T-helper 2 cell (primary cell): ENCODE results near the gene MRPL57.
"Not testable (repeated sequence)": the region's sequence is repeated elsewhere in the genome, so short reads cannot be mapped to it uniquely, and the experiment has no call there.

Experiments used
- DNase-seq, 5 experiments: peaks; one replicate each; pipeline versions ENCODE4 v3.0.0 to v3.0.0-alpha.2; 2012 to 2022

Gene MRPL57

DNA sequence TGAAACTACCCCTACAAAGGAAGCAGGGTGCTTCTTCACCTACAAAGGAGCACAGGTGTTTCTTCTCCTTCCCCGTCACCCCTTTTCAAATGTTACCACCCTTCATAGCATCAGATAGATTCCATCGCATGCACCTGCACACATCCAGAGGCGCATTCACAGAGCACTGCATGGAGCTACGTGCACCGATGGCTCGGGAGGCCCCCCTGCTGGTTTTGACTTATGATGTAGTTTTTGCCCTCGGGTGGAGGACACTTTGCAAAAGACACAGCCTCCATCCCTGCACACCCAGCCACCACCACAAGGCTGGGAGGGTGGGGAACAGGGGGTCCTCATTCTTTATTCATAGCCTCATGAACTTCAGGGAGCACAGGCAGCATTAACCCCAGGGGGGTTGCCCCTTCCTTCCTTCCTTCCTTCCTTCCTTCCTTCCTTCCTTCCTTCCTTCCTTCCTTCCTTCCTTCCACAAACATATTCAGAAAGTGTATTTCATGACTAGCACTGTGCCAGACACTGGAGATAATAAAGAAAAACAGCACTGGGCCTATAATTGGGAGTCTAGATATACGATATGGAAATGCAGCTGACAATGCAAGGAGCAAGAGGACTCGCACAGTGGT is 21.3 kb downstream of the MRPL57 start:
- DNase-seq = not testable (repeated sequence)

DNA sequence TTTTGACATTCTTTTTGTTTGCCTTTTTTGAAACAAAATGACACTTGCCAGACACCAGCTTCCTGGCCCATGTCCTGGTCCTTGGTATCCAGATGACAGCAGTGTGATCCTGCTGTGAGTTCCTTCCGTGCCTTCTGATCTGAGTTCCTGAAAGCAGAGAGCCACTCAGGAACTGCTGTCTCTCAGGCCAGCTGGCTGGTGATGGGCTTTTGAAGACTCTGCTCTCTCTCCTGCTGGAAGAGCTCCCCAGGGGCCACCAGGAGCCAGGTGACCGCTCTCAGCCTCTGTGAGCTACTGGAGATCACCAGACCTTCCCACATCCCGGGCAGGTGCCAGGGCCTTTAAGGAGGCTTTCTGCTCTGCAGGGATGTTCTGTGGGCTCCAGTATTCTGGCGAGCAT is 21.9 kb downstream of the MRPL57 start:
- not testable (repeated sequence) for DNase-seq

DNA sequence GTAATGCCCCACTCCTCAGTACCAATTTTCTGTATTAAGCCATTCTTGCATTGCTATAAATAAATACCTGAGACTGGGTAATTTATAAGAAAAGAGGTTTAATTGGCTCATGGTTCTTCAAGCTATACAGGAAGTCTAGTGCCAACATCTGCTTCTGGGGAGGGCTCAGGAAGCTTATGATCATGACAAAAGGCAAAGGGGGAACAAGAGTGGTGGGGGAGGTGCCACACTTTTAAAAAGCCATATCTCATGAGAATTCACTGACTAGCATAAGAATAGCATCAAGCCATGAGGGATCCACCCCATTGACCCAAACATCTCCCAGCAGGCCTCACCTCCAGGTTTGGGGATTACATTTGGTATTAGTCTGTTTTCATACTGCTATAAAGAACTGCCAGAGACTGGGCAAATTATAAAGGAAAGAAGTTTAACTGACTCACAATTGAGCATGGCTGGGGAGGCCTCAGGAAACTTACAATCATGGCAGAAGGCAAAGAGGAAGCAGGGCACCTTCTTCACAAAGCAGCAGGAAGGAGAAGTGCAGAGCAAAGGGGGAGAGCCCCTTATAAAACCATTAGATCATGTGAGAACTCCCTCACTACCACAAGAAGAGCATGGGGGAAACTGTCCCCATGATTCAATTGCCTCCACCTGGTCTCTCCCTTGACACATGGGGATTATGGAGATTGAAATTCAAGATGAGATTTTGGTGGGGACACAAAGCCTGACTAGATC is 25.2 kb downstream of the MRPL57 start:
- DNase-seq = not testable (repeated sequence)

DNA sequence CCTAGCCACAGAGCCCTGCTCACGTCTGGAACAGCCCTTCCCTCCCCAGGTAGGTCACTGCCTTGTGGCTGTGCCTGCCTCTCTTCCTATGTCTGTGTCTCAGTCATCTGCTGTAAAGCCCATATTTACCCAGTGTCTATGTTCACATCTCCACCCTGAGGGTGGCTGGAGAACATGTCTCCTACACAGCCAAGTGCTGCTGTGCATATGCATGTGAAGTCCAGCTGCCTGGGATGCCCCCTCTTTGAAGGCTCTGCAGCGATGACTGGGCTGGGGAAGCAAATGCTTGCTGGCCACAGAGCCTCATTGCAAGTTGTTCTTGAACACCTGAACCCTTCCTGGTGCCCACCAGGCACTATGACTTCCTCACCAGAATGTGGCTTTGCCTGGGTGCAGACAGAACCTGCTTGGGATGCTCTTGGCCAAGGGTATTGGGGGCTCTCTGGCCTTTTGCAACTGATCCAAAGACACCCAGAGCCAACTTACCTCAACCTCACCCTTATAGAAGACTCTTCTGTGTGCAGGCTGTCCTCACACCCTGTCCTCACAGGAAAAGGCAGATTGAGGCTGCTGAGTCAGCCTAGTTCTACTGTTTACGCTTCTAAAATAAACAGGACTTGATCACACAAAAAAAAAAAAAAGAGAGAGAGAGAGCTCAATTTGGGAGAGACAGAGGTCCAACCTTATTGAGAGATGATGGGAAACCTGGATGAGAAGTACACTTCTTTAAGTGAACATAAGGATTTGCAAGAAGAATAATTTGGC is 26.5 kb downstream of the MRPL57 start:
- no peak for DNase-seq

DNA sequence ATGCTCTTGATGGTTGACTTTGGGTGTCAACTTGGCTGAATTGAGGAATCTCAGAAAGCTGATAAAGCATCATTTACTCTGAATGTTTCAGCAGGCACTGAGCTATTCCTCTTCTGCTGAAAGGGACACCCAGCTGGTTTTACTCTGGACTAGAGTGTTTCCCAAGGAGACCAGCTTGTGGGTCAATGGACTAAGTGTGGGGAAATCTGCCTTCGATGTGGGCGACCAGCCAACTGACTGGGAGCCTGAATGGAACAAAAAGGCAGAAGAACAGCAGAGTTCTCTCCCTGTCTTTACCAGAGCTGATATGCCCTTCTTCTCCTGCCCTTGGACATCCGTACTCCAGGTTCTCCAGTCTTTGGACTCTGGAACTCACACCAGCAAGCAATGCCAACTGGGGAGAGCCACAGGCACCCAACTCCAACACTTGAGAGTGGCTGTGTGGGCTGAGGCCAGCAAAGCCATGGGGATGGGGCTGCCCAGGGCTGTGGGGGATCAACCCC is 32.2 kb downstream of the MRPL57 start:
- no peak for DNase-seq

DNA sequence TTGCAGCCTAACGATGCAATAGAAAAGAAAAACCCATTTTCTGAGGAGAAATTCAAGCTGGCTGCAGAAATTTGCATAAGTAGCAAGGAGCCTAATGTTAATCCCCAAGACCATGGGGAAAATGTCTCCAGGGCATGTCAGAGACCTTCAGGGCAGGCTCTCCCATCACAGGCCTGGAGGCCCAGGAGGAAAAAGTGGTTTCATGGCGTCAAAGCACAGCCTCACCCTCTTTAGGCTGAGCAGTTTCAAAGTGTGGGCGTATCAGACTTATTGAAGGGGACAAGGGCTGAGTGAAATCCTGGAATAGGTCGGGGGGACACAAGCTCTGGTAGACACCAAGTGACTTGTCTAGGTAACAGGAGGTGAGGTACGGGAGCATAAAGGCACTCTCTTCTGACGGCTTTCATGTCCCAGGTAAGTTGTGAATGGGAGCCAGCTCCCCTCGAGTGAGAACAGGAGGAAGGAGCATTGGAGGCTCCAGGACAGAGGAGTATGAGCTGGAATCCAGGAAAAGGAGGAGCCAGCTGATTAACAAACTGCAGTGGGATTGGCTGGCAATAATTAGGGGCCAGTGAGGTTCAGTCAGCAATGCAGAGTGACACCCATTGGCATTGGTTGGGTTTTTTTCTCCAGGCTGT is 35.8 kb downstream of the MRPL57 start:
- DNase-seq = no peak

DNA sequence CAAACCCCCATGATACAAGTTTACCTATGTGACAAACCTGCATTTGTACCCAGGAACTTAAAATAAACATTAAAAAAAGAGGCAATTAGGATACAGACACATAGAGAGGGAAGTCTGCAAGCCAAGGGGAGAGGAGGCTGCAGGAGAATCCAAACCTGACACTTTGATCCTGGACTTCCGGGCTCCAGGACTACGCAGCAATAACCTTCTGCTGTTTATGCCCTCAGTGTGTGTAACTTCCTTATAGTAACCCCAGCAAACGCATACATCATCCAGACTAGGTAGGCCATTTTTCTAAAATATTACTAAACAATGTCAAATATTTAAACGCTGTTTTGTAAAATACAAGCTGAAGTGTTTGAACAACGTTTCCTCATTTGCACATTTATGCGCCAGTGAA is 39.0 kb downstream of the MRPL57 start:
- DNase-seq = not testable (repeated sequence)

DNA sequence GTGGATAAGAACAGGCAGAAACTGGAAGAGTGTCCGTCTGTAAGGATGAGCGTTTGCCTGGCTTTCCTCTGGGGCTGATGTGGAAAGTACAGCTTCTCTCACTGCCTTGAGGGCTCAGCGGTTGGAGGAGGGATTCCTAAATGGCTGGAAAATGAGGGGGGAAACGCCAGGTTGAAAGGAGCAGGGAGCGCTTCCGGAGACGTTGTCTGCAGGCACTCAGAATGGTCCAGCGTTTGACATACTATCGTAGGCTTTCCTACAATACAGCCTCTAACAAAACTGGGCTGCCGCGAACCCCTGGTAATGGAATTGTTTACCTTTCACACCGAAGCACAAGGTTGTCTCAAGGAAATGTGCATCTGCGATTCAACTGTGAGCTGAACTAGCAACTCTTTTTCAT is 39.9 kb downstream of the MRPL57 start:
- DNase-seq = no peak

DNA sequence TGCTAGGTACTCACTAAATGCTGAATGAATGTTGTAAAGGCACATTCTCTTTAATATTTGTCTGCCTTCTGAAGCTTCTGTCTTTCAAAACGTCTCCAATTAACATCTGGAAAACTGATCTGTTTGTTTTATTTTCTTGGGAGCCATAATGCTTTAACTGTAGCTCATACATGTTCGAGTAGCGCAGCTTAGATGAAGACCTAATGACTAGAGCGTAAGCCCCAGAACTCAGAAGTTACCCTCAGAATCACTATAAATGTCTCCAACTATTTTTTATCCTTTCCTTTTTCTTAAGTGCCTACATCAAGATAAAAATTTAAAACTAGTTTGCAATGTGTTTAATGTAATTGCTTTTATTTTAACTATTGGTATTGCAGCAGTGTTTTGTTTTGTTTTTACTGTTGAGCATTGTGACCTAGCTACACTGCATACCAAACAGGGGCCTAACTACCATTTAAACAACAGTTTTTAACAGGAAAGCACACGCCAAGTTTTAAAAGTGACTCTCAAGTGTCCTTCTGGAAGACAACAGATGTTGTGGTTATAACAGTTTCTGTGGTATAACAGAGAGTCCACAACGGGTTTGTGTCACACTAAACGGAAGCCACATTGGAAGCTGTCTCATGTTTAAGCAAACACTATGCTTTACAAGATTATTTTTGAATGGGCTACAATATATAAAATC is 42.0 kb downstream of the MRPL57 start:
- peak in 1 of 5 experiments; percentile 92 for DNase-seq

DNA sequence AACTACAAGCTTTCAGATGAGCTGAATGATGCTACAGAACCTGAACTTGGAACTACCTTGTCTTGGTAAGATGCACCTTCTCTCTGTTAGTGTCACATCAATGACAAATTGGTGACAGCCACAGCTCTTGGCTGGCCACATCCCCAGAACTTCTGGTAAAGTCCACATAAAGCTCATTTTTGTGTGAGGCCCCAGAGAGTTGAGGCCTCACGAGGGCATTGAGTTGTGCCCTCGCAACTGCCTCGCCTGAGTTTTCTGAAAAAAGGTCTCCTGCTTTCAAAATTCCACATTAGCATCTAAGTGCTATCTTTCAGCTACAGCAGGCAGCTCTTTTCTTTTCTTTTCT is 42.6 kb downstream of the MRPL57 start:
- DNase-seq = no peak

DNA sequence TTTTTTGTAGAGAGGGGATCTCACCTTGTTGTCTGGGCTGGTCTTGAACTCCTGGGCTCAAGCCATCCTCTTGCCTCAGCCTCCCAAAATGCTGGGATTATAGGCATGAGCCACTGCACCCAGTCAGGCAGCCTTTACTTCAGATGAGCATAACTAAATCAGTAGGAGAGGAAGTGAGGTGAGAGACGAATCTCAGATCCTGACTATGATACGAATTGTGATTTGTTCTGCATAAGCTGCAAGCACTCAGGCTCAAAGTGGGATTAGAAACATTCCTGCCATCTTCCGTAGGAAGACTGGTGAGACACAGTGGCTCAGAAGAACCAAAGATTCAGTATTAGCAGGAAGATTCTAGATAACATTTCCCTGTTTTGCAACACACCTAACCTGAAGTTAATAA is 43.3 kb downstream of the MRPL57 start:
- DNase-seq = peak in 1 of 5 experiments; percentile 63

DNA sequence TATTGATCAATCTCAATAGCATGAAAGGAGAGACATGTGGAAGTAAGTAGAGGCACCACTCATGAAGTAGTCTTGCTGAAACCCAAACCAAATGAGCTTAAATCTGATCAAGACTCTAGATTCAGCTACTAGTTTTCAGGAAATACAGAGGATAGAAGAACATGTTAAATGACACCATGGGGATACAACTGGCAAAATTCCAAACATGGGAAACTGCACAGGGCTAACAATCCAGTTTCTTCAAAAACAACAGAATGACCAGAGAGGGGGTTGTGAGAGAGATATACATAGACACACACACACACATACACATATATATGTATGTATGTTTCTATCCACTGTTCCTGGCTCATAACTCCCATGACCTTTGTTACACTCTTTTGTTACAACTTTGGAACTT is 44.8 kb downstream of the MRPL57 start:
- no peak for DNase-seq

DNA sequence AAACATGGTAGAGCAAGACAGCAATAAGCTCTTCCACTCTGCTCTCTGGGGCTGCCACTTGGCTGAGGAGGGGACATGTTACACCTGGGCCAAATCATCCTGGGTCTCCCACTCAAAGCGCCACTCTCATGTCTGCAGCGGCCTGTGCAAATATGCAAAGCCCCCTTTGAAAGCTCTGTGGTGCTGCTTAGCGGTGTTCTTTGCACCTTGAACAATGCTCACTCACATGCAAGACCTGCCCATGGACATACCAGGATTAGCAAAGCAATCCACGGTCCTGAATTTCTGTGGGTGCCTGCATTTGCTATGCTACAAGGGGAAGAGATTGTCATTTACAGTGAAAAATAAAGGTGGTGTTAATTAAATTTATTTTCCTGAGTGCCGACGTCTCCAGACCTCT is 48.6 kb downstream of the MRPL57 start:
- DNase-seq = no peak

DNA sequence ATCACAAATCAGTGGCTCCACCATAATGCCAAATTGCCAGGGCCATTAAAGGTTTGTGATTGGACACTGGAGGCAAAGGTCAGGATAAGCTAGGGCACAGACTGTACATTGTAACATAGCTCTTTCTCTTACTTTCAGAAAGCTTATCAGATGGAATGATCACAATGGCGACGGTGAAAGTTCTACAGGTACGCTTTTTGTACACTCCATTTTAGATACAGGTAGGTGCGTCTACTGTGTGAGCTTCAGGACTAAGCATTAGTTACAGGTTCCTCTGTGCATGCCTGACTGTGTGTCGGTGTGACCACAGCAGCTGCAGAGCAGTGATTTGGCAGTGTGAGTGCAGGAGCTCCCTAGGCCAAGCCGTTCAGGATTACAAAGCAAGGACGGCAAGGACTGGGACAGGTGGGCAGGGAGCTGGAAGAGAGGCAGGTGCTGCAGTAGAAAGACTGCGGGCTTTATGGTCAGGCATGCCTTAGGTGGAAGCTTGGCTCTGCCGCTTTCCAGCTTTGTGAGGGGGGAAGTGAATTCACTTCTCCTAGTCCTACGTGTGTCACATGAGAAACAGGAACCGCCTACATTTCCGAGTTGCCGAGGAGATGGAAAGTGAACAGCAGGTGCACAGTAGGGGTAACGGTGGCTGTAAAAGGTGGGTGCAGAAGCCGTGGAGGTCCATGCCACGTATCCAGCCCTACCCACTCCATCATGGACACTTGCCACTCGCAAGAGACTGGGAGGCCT is 49.6 kb downstream of the MRPL57 start:
- no peak for DNase-seq

DNA sequence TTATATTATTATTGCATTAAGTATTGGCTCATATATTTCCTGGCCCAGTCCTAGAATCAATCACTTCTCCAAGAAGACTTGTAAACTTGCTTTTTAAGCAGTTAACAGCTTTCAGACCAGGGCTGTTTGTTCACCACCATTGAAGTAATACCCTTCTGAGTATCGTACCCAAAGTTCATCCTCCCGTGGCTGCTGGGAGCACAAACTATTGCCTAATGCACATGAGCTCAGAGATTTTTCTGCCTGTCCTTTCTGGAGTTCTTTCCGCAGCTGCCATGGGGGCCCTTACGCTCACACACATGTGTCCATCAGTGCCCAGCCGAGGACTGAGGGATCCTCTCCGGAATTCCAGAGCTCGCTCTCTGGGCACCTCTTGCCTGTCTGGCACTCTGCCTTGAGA is 51.5 kb downstream of the MRPL57 start:
- no peak for DNase-seq
